ENCODE data around the gene NDUFB10.
"Not testable (repeated sequence)": the region's sequence is repeated elsewhere in the genome, so short reads cannot be mapped to it uniquely, and the experiment has no call there.

Gene NDUFB10

DNA sequence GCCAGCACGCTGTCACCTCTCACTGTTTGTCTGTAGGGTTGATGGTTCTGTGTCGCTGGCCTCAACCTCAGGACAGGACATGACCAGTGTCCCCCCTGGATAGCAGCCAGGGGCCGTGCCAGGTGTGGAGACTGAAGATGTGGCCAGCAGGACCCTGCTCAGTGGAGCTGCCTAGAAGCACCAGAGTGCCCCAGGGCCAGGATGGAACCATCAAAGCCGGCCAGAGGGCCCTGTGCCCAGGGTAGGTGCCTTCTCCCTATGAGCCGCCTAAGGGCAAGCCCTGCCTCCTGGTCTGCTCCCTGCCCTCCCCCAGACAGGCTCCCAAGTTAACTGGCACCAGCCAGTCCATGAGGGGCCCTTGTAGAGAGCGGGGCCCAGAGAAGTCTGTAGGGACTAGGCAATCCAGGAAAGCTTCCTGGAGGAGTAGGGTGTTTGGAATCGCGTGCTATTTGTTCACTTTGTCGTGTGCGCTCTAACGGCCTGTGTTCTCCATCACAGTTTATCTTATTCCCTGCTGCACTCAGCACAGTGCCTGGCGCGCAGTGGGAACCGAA is 546 bp upstream of the NDUFB10 start:
- DNase-seq (ENCODE audit: low read depth in 1 of 2, low spot score in 1 of 2): no peak
- in situ Hi-C loops (cut with HindIII; ENCODE audit: low pct_unique_long_range_greater_than_20kb, low sequenced_read_pairs): no loop called here
- no peak for TF ChIP-seq JUND (IDR thresholded peaks at IDR 0.05; ENCODE audit: low read depth)

DNA sequence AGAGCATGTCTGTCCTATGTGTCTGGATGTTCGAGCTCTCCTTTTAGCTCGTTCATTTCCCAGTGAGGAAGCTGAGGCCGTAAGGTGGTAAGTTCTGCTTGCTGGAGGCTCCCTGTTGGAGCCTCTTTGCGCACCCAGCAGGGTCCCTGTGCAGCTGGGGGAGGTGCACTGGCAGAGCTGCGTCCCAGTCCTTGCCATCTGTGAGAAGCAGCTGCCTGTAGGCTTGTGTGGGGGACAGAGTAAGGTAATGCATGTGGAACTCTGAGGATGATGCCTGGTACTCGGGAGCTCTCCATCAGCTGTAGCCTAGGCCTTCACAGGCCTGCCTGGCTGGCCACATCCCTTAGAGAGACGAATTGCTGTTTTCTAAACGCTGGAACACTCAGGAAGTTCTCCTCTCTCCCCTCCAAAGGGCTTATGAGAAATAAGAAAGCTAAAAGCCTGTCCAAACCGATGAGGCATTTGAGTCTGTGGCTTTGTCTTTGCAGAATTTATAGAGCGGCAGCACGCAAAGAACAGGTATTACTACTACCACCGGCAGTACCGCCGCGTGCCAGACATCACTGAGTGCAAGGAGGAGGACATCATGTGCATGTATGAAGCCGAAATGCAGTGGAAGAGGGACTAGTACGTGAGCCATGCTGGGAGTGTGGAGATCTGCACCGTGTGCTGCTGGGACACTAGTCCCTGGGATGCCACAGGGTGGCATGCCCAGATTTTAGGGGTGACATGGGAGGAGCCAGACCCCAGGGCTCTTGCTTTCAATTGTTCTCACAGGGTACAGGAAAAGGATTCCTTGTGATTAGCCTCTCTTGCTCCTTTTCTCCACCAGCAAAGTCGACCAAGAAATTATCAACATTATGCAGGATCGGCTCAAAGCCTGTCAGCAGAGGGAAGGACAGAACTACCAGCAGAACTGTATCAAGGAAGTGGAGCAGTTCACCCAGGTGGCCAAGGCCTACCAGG is 1.6 kb downstream of the NDUFB10 start:
- DNase-seq (ENCODE audit: low read depth in 1 of 2, low spot score in 1 of 2): peak in 1 of 2 experiments; percentile 77
- in situ Hi-C loops (cut with HindIII; ENCODE audit: low pct_unique_long_range_greater_than_20kb, low sequenced_read_pairs): no loop called here
- no peak for TF ChIP-seq JUND (IDR thresholded peaks at IDR 0.05; ENCODE audit: low read depth)

DNA sequence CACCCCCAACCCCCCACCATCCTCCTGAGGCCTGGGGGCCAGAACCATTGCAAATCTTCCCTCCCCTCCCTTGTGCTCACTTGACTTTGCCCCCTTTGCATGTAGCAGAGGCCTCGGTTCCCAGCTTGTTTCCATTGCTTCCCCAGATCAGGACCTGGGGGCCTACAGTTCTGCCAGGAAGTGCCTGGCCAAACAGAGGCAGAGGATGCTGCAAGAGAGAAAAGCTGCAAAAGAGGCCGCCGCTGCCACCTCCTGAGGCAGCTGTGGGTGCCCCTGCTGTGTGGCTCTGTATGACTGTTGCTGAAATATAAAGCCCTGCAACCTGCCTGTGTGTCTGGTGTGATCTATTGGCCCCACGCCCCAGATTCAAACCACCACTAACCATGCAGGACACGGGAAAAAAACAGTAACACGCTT is 2.3 kb downstream of the NDUFB10 start:
- in situ Hi-C loops (cut with HindIII; ENCODE audit: low pct_unique_long_range_greater_than_20kb, low sequenced_read_pairs): no loop called here
- TF ChIP-seq JUND (IDR thresholded peaks at IDR 0.05; ENCODE audit: low read depth): no peak
- no peak for DNase-seq (ENCODE audit: low read depth in 1 of 2, low spot score in 1 of 2)

DNA sequence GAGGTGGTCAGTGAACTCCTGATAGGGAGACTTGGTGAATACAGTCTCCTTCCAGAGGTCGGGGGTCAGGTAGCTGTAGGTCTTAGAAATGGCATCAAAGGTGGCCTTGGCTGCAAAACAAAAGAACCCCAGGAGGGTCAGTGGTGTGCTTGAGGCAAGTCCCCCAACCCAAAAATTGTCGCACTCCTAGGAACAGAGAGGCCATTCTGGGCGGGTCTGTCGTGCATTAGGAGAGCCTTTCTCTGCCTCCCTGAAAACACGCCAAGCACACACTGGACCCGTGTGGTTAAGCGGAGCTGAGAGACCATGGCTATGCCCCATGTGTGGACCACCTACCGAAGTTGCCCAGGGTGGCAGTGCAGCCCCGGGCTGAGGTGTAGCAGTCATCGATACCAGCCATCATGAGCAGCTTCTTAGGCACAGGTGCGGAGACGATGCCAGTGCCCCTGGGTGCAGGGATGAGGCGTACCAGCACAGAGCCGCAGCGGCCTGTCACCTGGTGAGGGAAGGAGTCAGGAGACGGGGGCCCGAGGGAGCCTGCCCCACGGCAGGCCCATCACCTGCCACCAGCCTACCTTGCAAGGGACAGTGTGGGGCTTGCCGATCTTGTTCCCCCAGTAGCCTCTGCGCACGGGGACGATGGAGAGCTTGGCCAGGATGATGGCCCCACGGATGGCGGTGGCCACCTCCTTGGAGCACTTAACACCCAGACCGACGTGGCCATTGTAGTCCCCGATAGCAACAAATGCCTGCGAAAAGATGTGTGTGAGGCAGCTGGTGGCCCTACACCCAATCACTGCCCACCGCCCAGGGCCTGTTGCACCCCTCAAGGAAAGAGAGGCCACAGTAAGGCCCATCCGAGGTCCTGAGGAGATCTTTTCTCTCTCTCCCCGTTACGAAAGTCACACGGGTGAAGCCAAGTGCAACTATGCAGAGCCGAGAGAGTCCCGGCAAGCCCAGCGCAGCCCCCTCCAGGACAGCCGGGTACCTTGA is 3.1 kb downstream of the NDUFB10 start:
- in situ Hi-C loops (cut with HindIII; ENCODE audit: low pct_unique_long_range_greater_than_20kb, low sequenced_read_pairs); DNase-seq (ENCODE audit: low read depth in 1 of 2, low spot score in 1 of 2): not testable (repeated sequence)

DNA sequence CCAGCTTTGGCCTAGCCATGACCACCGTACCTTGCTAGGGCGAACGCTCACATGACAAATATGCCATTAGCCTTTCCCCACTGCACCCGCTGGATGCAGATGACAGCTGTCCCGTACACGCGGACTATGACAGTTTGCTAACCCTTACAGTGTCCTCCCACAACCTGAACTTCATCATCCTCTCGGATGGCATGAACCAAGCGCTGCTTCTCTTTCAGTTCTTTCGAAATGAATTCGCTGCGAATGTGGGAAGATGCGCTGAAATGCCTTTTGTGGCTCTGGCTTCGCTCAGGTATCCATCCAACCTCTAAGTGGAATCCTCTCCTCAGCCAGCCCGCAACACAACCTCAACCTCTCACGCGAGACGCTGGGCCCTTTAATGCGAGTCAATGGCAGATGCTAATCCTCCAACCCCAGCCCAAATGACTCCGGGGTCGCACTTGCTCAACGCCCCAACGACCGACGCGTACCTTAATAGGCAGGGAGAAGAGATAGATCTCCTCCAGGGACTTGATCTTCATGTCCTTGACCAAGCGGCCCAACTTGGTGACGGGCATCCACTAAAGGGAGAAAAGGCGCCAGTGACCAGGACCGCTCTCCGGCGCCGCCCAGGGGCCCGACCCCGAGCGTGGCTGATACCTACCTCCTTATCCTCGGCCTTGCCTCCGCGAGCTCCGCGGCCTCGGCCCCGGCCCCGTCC is 4.6 kb downstream of the NDUFB10 start:
- peak in 1 of 2 experiments; percentile 32 for DNase-seq (ENCODE audit: low read depth in 1 of 2, low spot score in 1 of 2)
- in situ Hi-C loops (cut with HindIII; ENCODE audit: low pct_unique_long_range_greater_than_20kb, low sequenced_read_pairs): no loop called here
- no peak for TF ChIP-seq JUND (IDR thresholded peaks at IDR 0.05; ENCODE audit: low read depth)

DNA sequence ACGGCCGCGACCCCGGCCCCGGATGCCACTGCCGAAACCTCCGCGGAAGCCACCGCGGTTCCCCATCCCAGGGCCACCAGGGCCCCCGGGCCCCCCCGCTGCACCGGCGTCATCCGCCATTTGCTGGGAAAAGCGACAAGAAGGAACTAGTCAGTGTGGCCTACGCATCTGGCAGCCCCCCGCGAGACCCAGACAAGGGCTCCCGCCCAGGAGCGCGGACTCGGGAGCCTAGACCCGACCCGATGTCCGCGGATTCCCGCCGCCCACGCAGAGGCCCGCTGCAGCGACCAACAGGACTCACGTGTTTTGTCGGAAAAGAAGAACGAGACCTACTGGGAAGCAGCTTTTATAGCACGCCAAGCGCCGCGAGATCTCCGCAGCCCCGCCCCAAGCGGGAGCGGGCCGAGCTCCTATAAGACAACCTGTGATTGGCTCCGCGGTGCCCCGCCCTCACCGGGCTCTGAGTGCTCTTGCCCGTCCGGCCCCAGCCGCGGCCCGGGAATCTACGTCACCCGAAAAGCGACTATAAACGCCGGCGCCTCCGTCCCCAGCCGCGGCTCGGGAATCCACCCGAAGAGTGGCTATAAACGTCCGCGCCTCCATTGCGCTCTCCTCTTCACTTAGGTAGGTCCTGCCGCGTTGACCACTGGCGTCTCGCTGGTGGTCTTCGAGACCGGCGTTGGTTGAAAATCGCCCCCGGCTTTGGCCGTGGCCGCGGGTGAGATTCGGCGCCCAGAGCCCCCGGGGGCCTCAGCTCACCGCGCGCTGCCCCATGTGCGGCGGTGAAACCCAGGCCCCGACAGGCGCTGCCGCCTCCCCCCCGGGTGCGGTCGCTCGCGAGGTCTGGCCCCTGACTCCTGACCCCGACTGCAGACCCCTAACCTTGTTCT is 5.4 kb downstream of the NDUFB10 start, which contains the start of gene RPS2:
TSS of gene RPS2 (minus strand) at position 321 of the 890 bp plus-strand sequence. CDS start at position 120, 201 bp downstream.
- DNase-seq (ENCODE audit: low read depth in 1 of 2, low spot score in 1 of 2): peak; percentile 99
- in situ Hi-C loops (cut with HindIII; ENCODE audit: low pct_unique_long_range_greater_than_20kb, low sequenced_read_pairs): no loop called here
- TF ChIP-seq JUND (IDR thresholded peaks at IDR 0.05; ENCODE audit: low read depth): no peak

DNA sequence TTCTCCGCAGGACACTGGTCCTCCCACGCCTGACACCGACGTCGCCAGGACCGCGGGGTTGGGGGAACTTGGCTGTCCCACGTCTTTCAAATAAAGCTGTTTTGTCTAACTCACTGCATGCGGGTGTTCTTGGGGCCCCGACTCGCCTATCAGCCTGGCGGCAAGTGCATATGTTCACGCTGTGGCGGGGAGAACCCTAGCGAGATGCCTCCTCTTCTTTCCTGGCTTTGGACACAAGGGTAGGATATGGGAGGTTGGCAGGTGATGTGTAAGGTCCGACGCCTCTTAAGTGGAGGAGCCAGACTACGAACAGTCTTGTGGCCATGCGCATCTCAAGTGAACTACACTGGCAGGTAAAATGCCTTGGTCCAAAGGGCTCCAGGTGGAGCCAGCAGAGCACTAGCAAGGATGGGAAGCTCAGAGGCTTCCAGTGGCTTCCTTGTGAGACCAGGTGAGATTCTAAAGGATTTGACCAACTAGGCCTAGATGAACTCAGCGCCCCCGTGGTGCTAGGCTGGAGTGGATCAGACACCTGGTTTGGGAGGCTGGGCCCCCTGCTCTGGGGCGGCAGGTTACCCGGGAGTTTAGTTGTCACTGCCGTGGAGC is 6.2 kb downstream of the NDUFB10 start:
- in situ Hi-C loops (cut with HindIII; ENCODE audit: low pct_unique_long_range_greater_than_20kb, low sequenced_read_pairs): no loop called here
- no peak for TF ChIP-seq JUND (IDR thresholded peaks at IDR 0.05; ENCODE audit: low read depth)
- no peak for DNase-seq (ENCODE audit: low read depth in 1 of 2, low spot score in 1 of 2)

DNA sequence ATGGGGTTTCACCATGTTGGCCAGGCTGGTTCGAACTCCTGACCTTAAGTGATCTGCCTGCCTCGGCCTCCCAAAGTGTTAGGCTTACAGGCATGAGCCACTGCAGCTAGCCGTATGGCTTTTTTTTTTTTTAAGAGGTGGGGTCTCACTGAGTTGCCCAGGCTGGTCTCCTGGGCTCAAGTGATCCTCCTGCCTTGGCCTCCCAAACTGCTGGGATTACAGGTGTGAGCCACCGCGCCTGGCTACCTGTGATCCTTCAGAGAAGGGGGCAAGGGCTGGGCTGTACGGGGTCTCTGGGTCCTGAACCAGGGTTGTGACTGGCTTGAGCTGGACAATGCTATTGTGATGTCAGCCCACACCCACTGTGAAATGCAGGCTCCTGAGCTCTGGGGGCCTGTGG is 7.1 kb downstream of the NDUFB10 start, which contains the start of gene RNF151:
TSS of gene RNF151 (plus strand) at position 397 of the 400 bp plus-strand sequence. CDS start 26 bp downstream, outside the sequence.
- in situ Hi-C loops (cut with HindIII; ENCODE audit: low pct_unique_long_range_greater_than_20kb, low sequenced_read_pairs): no loop called here
- no peak for TF ChIP-seq JUND (IDR thresholded peaks at IDR 0.05; ENCODE audit: low read depth)
- no peak for DNase-seq (ENCODE audit: low read depth in 1 of 2, low spot score in 1 of 2)

DNA sequence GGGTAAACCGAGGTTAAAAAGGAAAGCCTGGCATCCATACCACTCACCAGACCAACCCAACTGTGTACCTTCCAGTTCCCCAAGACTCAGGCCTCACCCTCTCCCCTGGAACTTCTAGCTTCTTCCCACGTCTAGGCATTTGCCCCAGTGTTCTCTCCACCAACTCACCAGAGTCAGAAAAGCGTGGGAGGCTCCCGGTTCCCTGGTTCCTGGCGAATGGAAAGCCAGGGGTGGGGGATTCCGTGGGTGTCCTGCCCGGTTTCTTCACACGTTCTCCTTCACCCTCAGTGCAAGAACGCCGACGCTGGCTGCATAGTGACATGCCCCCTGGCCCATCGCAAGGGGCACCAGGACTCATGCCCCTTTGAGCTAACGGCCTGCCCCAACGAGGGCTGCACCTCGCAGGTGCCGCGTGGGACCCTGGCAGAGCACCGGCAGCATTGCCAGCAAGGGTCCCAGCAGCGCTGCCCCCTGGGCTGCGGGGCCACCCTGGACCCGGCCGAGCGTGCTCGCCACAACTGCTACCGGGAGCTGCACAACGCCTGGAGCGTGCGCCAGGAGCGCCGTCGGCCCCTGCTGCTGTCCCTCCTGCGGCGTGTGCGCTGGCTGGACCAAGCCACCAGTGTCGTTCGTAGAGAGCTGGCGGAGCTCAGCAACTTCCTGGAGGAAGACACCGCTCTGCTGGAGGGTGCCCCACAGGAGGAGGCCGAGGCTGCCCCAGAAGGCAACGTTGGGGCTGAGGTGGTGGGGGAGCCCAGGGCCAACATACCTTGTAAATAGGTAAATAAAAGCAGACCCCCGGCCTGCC is 9.0 kb downstream of the NDUFB10 start:
- in situ Hi-C loops (cut with HindIII; ENCODE audit: low pct_unique_long_range_greater_than_20kb, low sequenced_read_pairs): no loop called here
- no peak for DNase-seq (ENCODE audit: low read depth in 1 of 2, low spot score in 1 of 2)
- no peak for TF ChIP-seq JUND (IDR thresholded peaks at IDR 0.05; ENCODE audit: low read depth)

Data from T47D (cell line).